HG02588 (cell line): ENCODE measurements around the gene DLG1.
"Not testable (repeated sequence)": the region's sequence is repeated elsewhere in the genome, so short reads cannot be mapped to it uniquely, and the experiment has no call there.

Experiments used
- ATAC-seq: cut with Tn5 transposase; IDR thresholded peaks from one replicate; pipeline ENCODE4 v1.9.1; 2021; ENCODE audit warnings: mild to moderate bottlenecking, moderate library complexity; ENCODE audit not compliant: unreplicated experiment

DLG1 gene

GRCh38 chr3:197216914-197217313, 81.5 kb downstream of the DLG1 start:
- ATAC-seq = no peak

- ATAC-seq = no peak
Observed at GRCh38 chr3:197216169-197216860, 82.1 kb downstream of the DLG1 start.

- ATAC-seq = no peak
Observed at GRCh38 chr3:197212290-197212689, 86.1 kb downstream of the DLG1 start.

- not testable (repeated sequence) for ATAC-seq
Observed at GRCh38 chr3:197211698-197212097, 86.7 kb downstream of the DLG1 start.

GRCh38 chr3:197209366-197210260, 88.8 kb downstream of the DLG1 start:
- no peak for ATAC-seq

- ATAC-seq = no peak
Observed at GRCh38 chr3:197206913-197207312, 91.5 kb downstream of the DLG1 start.

- no peak for ATAC-seq
Observed at GRCh38 chr3:197205675-197206074, 92.7 kb downstream of the DLG1 start.

- no peak for ATAC-seq
Observed at GRCh38 chr3:197205265-197205664, 93.1 kb downstream of the DLG1 start.

GRCh38 chr3:197204736-197205135, 93.7 kb downstream of the DLG1 start:
- no peak for ATAC-seq

- ATAC-seq = no peak
Observed at GRCh38 chr3:197203714-197204146, 94.7 kb downstream of the DLG1 start.

GRCh38 chr3:197202694-197203093, 95.7 kb downstream of the DLG1 start:
- ATAC-seq = no peak

GRCh38 chr3:197201791-197202452, 96.5 kb downstream of the DLG1 start:
- ATAC-seq = no peak

- not testable (repeated sequence) for ATAC-seq
Observed at GRCh38 chr3:197200856-197201255, 97.6 kb downstream of the DLG1 start.

- no peak for ATAC-seq
Observed at GRCh38 chr3:197197334-197197733, 101.1 kb downstream of the DLG1 start.

- no peak for ATAC-seq
Observed at GRCh38 chr3:197196192-197196591, 102.2 kb downstream of the DLG1 start.

- no peak for ATAC-seq
Observed at GRCh38 chr3:197195326-197195725, 103.1 kb downstream of the DLG1 start.

GRCh38 chr3:197193759-197194158, 104.7 kb downstream of the DLG1 start:
- not testable (repeated sequence) for ATAC-seq

- no peak for ATAC-seq
Observed at GRCh38 chr3:197191897-197192296, 106.5 kb downstream of the DLG1 start.

GRCh38 chr3:197189623-197190022, 108.8 kb downstream of the DLG1 start:
- no peak for ATAC-seq

GRCh38 chr3:197188963-197189362, 109.4 kb downstream of the DLG1 start:
- no peak for ATAC-seq

GRCh38 chr3:197186887-197187588, 111.4 kb downstream of the DLG1 start:
- no peak for ATAC-seq
